Gastroesophageal sphincter (tissue), 4 donors: ENCODE results near the gene FAM168A. TPM values are rescaled to one million over a fixed set of nuclear protein-coding genes. Genes with fewer than 3 reads are reported as not detected.
A peak's percentile ranks its signal among the peaks of the same experiment; 100 is the strongest.

Experiments used
- ATAC-seq: fragments of 150-250 bp; one replicate; pipeline ENCODE4 v1.9.1; 2016; ENCODE audit warnings: mild to moderate bottlenecking, moderate library complexity
- H3K27ac ChIP-seq, 4 donors: fragments of 200-600 bp; sonication (generic) in 3 of 4; 1 replicate in 3 of 4; 2 replicates in 1 of 4; pipeline ENCODE4 v1.5.1; 2016 to 2019
- H3K27me3 ChIP-seq: fragments of 200-600 bp; sonication (generic); one replicate; pipeline ENCODE4 v1.5.1; 2019
- H3K36me3 ChIP-seq, 2 donors: fragments of 200-600 bp; sonication (generic); one replicate each; pipeline ENCODE4 v1.5.1; 2019; ENCODE audit warnings: control low read depth in 1 of 2
- H3K4me1 ChIP-seq, 3 donors: fragments of 200-600 bp; sonication (generic); 1 replicate in 2 of 3; 2 replicates in 1 of 3; pipeline ENCODE4 v1.5.1; 2016 to 2019; ENCODE audit warnings: control low read depth in 2 of 3
- H3K4me3 ChIP-seq, 2 donors: fragments of 200-600 bp; sonication (generic); one replicate each; pipeline ENCODE4 v1.5.1; 2019; ENCODE audit warnings: mild to moderate bottlenecking in 1 of 2, moderate library complexity in 1 of 2
- H3K9me3 ChIP-seq, 3 donors: fragments of 200-600 bp; sonication (generic); one replicate each; pipeline ENCODE4 v1.5.1; 2017 to 2019; ENCODE audit warnings: control low read depth in 2 of 3
- EP300 ChIP-seq: sonication (generic); formaldehyde crosslinking; IDR thresholded peaks from one replicate; pipeline ENCODE4 v1.6.1; 2017; ENCODE audit warnings: antibody characterized with exemption, mild to moderate bottlenecking
- POLR2A ChIP-seq, 2 donors: fragments of 450-650 bp; IDR thresholded peaks; one replicate each; pipeline ENCODE4 v1.6.1; 2017; ENCODE audit warnings: antibody characterized with exemption in 2 of 2, mild to moderate bottlenecking in 2 of 2, moderate library complexity in 1 of 2
- POLR2AphosphoS5 ChIP-seq: sonication (generic); formaldehyde crosslinking; IDR thresholded peaks from one replicate; pipeline ENCODE4 v1.6.1; 2017; ENCODE audit warnings: antibody characterized with exemption
- WGBS, 2 donors: methylation state at CpG; one replicate each; pipeline ENCODE4 v1.1.5; 2018; ENCODE audit warnings: low coverage in 1 of 2; 5-methylcytosine and 5-hydroxymethylcytosine counted together
- total RNA-seq, 4 donors: library from RNA; depleted of rRNA; stranded (reverse); fragments of >200 nt; gene quantifications; one replicate each; pipeline ENCODE4 v1.1.0, GENCODE V29; 2016
- TF ChIP-seq, protein P1 (sequence below), 4 experiments: fragments of 200-600 bp in 2 of 4; fragments of 450-650 bp in 2 of 4; sonication (generic) in 1 of 4; IDR thresholded peaks; one replicate each; pipeline ENCODE4 v1.5.1; 2017 to 2019; ENCODE audit warnings: antibody characterized with exemption in 4 of 4, mild to moderate bottlenecking in 2 of 4, moderate library complexity in 2 of 4

Gene FAM168A
- total RNA-seq, 4 donors from 2014 or later, result 27.5 to 51.8 (median 42.0) TPM

- Histone ChIP-seq H3K36me3 (peaks cover 0 to 8% of the 10 kb centered on the region in 2 donors), H3K27me3 (no peaks in the 10 kb centered on the region), H3K4me1 (peaks cover 0 to 23% (median 0%) of the 10 kb centered on the region in 3 donors), H3K27ac (no peak overlapping the region), H3K9me3 (no peaks in the 10 kb centered on the region), H3K4me3 (no peak overlapping the region)
- no peak for ATAC-seq
- WGBS, 2 donors, result 100% methylated on average over 3 of the region's 4 CpGs; no CpG with 5 or more reads in 1 of the 2 donors
- TF ChIP-seq POLR2A (IDR thresholded peaks at IDR 0.05), result no peak
- TF ChIP-seq, protein P1, sequence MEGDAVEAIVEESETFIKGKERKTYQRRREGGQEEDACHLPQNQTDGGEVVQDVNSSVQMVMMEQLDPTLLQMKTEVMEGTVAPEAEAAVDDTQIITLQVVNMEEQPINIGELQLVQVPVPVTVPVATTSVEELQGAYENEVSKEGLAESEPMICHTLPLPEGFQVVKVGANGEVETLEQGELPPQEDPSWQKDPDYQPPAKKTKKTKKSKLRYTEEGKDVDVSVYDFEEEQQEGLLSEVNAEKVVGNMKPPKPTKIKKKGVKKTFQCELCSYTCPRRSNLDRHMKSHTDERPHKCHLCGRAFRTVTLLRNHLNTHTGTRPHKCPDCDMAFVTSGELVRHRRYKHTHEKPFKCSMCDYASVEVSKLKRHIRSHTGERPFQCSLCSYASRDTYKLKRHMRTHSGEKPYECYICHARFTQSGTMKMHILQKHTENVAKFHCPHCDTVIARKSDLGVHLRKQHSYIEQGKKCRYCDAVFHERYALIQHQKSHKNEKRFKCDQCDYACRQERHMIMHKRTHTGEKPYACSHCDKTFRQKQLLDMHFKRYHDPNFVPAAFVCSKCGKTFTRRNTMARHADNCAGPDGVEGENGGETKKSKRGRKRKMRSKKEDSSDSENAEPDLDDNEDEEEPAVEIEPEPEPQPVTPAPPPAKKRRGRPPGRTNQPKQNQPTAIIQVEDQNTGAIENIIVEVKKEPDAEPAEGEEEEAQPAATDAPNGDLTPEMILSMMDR (IDR thresholded peaks at IDR 0.05), result no peak
Measured at GRCh38 chr11:73430326-73430725, 167.6 kb downstream of the FAM168A start.

DNA sequence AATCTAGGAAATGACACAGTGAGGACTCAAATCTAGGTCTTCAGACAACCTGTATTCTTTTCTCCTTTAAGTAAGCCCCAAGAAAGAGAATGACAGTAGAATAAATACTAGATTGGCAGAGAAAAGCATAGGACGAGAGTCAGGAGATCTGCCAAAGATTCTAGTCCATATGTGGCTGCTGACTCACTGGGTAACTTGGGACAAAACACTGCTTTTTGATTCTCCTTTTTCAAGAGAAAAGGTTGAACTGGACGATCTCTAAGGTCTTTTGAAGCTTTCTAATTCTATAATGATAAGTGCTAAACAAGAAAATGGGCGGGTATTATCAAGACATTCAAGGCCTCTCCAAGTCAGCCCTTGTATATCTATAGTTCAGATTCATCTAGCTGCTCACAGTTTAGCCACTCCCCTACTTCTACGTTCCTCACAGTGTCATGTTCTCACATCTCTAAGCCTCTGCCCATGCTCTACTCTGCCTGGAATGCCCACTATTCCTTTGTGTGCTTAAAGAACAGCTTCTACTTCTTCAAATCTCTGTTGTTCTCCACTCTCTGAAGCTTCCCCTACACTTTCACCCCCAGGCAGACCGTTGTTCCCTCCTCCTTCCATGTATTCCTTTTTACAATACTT, 168.7 kb downstream of the FAM168A start:
- Histone ChIP-seq H3K27me3 (no peaks in the 10 kb centered on the region), H3K9me3 (no peaks in the 10 kb centered on the region), H3K4me3 (no peak overlapping the region), H3K27ac (peak overlapping the region in 1 of 4 donors; percentile 26), H3K36me3 (peaks cover 0 to 8% of the 10 kb centered on the region in 2 donors), H3K4me1 (peaks cover 0 to 25% (median 0%) of the 10 kb centered on the region in 3 donors)
- 42 to 54% methylated on average over 4 to 5 of the region's 5 CpGs for WGBS, 2 donors
- TF ChIP-seq, protein P1 (IDR thresholded peaks at IDR 0.05), result no peak
- TF ChIP-seq POLR2A (IDR thresholded peaks at IDR 0.05) (no peak), POLR2AphosphoS5 (no peak), EP300 (no peak)
- no peak for ATAC-seq

DNA sequence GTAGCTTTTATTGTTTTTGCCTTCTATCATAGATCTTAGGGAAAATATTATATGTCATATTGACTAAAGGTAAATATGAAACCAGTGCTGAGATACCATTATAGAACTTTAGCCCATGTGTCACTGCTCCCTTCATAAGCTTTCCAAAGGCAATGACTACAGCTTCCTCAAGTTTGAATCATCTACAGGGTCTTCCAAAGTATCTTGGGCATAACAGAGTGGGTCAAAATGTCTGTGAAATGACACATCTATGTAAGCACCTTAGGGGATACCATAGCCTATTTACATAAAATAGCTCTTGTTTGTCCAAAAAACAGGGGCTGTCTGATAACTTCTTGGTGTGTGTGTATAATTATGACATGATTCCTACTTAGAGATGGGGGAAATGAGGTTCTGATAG, 169.2 kb downstream of the FAM168A start:
- Histone ChIP-seq H3K4me3 (no peak overlapping the region), H3K27ac (no peak overlapping the region), H3K4me1 (peaks cover 0 to 25% (median 0%) of the 10 kb centered on the region in 3 donors), H3K9me3 (no peaks in the 10 kb centered on the region), H3K27me3 (no peaks in the 10 kb centered on the region), H3K36me3 (peaks cover 0 to 8% of the 10 kb centered on the region in 2 donors)
- TF ChIP-seq POLR2AphosphoS5, result no peak
- TF ChIP-seq, protein P1 (IDR thresholded peaks at IDR 0.05), result no peak
- no peak for ATAC-seq

GRCh38 chr11:73428227-73428626, 169.7 kb downstream of the FAM168A start:
- TF ChIP-seq, protein P1 (IDR thresholded peaks at IDR 0.05), result no peak
- no peak for TF ChIP-seq POLR2AphosphoS5
- no peak for TF ChIP-seq POLR2A (IDR thresholded peaks at IDR 0.05)
- TF ChIP-seq EP300, result no peak
- no peak for ATAC-seq
- Histone ChIP-seq H3K36me3 (peaks cover 0 to 8% of the 10 kb centered on the region in 2 donors), H3K9me3 (no peaks in the 10 kb centered on the region), H3K27me3 (no peaks in the 10 kb centered on the region), H3K4me3 (no peak overlapping the region), H3K27ac (no peak overlapping the region), H3K4me1 (peaks cover 0 to 25% (median 0%) of the 10 kb centered on the region in 3 donors)

GRCh38 chr11:73426219-73426850, 171.6 kb downstream of the FAM168A start:
- H3K27ac ChIP-seq, result peak overlapping the region in 2 of 4 donors; percentile 7 to 48

More at GRCh38 chr11:73426219-73426850, 171.6 kb downstream of the FAM168A start:
- H3K9me3 ChIP-seq, result no peaks in the 10 kb centered on the region
- TF ChIP-seq POLR2A (IDR thresholded peaks at IDR 0.05), result no peak
- TF ChIP-seq EP300, result no peak
- no peak for TF ChIP-seq POLR2AphosphoS5
- TF ChIP-seq, protein P1 (IDR thresholded peaks at IDR 0.05), result no peak
- peaks cover 0 to 8% of the 10 kb centered on the region in 2 donors for H3K36me3 ChIP-seq
- H3K4me1 ChIP-seq, result peaks cover 0 to 25% (median 0%) of the 10 kb centered on the region in 3 donors
- peak; percentile 20 for ATAC-seq
- no peak overlapping the region for H3K4me3 ChIP-seq
- WGBS, 2 donors, result 47 to 63% methylated on average over 2 of the region's 2 CpGs
- H3K27me3 ChIP-seq, result no peaks in the 10 kb centered on the region
